GM23338 (cell line): ENCODE results near the gene MON2. TPM values are rescaled to one million over a fixed set of nuclear protein-coding genes. Genes with fewer than 3 reads are reported as not detected.

Source experiments
- ATAC-seq: fragments of 200-7000 bp; cut with Tn5 transposase; 3 replicates; pipeline ENCODE4 v1.9.1; 2020
- DNase-seq: peaks from one replicate; pipeline ENCODE4 v3.0.0-alpha.2; 2015; ENCODE audit warnings: low spot score
- H2AFZ ChIP-seq: fragments of 200-600 bp; sonication (generic); 2 replicates; pipeline ENCODE4 v1.8.0; 2016; ENCODE audit warnings: antibody characterized with exemption, mild to moderate bottlenecking, moderate library complexity
- H3F3A ChIP-seq: fragments of 200-600 bp; sonication (generic); replicated peaks from 2 replicates; pipeline ENCODE4 v1.8.0; 2017; ENCODE audit warnings: antibody characterized with exemption, mixed run types, low read depth
- H3K27ac ChIP-seq: fragments of 200-600 bp; sonication (generic); 2 replicates; pipeline ENCODE4 v1.6.1; 2016; ENCODE audit warnings: low read depth
- H3K27me3 ChIP-seq: fragments of 200-600 bp; sonication (generic); 2 replicates; pipeline ENCODE4 v1.8.0; 2016; ENCODE audit warnings: mild to moderate bottlenecking, mixed run types, moderate library complexity; ENCODE audit not compliant: insufficient read depth
- H3K36me3 ChIP-seq: fragments of 200-600 bp; sonication (generic); 2 replicates; pipeline ENCODE4 v1.8.0; 2016; ENCODE audit warnings: mild to moderate bottlenecking; ENCODE audit not compliant: insufficient read depth
- H3K4me1 ChIP-seq: fragments of 200-600 bp; sonication (generic); 2 replicates; pipeline ENCODE4 v1.8.0; 2016; ENCODE audit warnings: mild to moderate bottlenecking, moderate library complexity; ENCODE audit not compliant: insufficient read depth
- H3K4me2 ChIP-seq: fragments of 200-600 bp; sonication (generic); 2 replicates; pipeline ENCODE4 v1.7.1; 2017; ENCODE audit warnings: mixed run types
- H3K4me3 ChIP-seq: fragments of 200-600 bp; sonication (generic); 2 replicates; pipeline ENCODE4 v1.6.1; 2016; ENCODE audit warnings: mixed run types
- H3K79me2 ChIP-seq: fragments of 200-600 bp; sonication (generic); replicated peaks from 2 replicates; pipeline ENCODE4 v1.8.0; 2017; ENCODE audit warnings: mild to moderate bottlenecking; ENCODE audit not compliant: insufficient read depth
- H3K9me2 ChIP-seq: fragments of 200-600 bp; sonication (generic); 2 replicates; pipeline ENCODE4 v1.8.0; 2017; ENCODE audit not compliant: insufficient read depth
- H4K20me1 ChIP-seq: fragments of 200-600 bp; sonication (generic); replicated peaks from 2 replicates; pipeline ENCODE4 v1.8.0; 2017; ENCODE audit warnings: mild to moderate bottlenecking; ENCODE audit not compliant: insufficient read depth
- H3K27ac Mint-ChIP-seq: 2 replicates; pipeline ENCODE4 v1.8.0; 2020; ENCODE audit warnings: inconsistent platforms, mild to moderate bottlenecking, moderate library complexity, mixed read lengths
- H3K27me3 Mint-ChIP-seq: 3 replicates; pipeline ENCODE4 v1.8.0; 2022; ENCODE audit warnings: low read depth, mild to moderate bottlenecking, moderate library complexity, mixed read lengths, inconsistent platforms; ENCODE audit not compliant: insufficient read depth, poor library complexity
- H3K36me3 Mint-ChIP-seq: 3 replicates; pipeline ENCODE4 v1.8.0; 2021; ENCODE audit warnings: low read depth, mild to moderate bottlenecking, inconsistent platforms, moderate library complexity, mixed read lengths
- H3K4me1 Mint-ChIP-seq: 3 replicates; pipeline ENCODE4 v1.8.0; 2020; ENCODE audit warnings: mild to moderate bottlenecking, inconsistent platforms, mixed read lengths
- H3K4me3 Mint-ChIP-seq: 3 replicates; pipeline ENCODE4 v1.8.0; 2021; ENCODE audit warnings: moderate library complexity, mild to moderate bottlenecking, inconsistent platforms, mixed read lengths
- H3K9me3 Mint-ChIP-seq: 3 replicates; pipeline ENCODE4 v1.8.0; 2020; ENCODE audit warnings: moderate library complexity, mild to moderate bottlenecking, inconsistent platforms, mixed read lengths
- CREB1 ChIP-seq: fragments of 250-450 bp; sonication (Bioruptor Pico); IDR thresholded peaks from 2 replicates; pipeline ENCODE4 v1.5.0; 2020; ENCODE audit warnings: low read depth, mild to moderate bottlenecking, moderate library complexity
- ETS1 ChIP-seq: IDR thresholded peaks from 2 replicates; pipeline ENCODE4 v1.6.1; 2016; ENCODE audit warnings: antibody characterized with exemption
- EZH2 ChIP-seq: fragments of 200-600 bp; sonication (generic); IDR thresholded peaks from one replicate; pipeline ENCODE4 v1.8.0; 2017; ENCODE audit warnings: antibody characterized with exemption, mild to moderate bottlenecking, low read depth; ENCODE audit not compliant: unreplicated experiment
- EZH2phosphoT487 ChIP-seq: fragments of 200-600 bp; sonication (generic); IDR thresholded peaks from one replicate; pipeline ENCODE4 v1.8.1; 2018; ENCODE audit warnings: antibody characterized with exemption; ENCODE audit not compliant: unreplicated experiment
- JUNB ChIP-seq: IDR thresholded peaks from one replicate; pipeline ENCODE4 v1.6.1; 2016; ENCODE audit warnings: antibody characterized with exemption; ENCODE audit not compliant: unreplicated experiment
- NANOG ChIP-seq: IDR thresholded peaks from 2 replicates; pipeline ENCODE4 v1.6.1; 2016; ENCODE audit warnings: antibody characterized with exemption, borderline replicate concordance
- POLR2AphosphoS5 ChIP-seq: IDR thresholded peaks from 2 replicates; pipeline ENCODE4 v1.6.1; 2016; ENCODE audit warnings: antibody characterized with exemption, low read depth
- REST ChIP-seq: IDR thresholded peaks from one replicate; pipeline ENCODE4 v1.6.1; 2018; ENCODE audit warnings: antibody characterized with exemption; ENCODE audit not compliant: unreplicated experiment
- ZNF331 ChIP-seq: fragments of 250-450 bp; sonication (Bioruptor Pico); IDR thresholded peaks from 2 replicates; pipeline ENCODE4 v1.5.0; 2020; ENCODE audit warnings: low read depth, mild to moderate bottlenecking, moderate library complexity
- polyA plus RNA-seq: library from polyadenylated mRNA; unstranded; fragments of >200 nt; fragmentation: Nextera tagmentation; extraction: Ambion mirVana; gene quantifications from 2 replicates; pipeline ENCODE4 v1.2.1, GENCODE V29; 2016
- total RNA-seq: library from RNA; depleted of rRNA; stranded (reverse); fragments of >200 nt; shearing (Covaris generic); gene quantifications from 2 replicates; pipeline ENCODE4 v1.2.3, GENCODE V29; 2014
- TF ChIP-seq, protein P1 (sequence below), 2 experiments: fragments of 200-600 bp in 1 of 2; sonication (generic) in 1 of 2; conservative IDR thresholded peaks; 2 replicates each; pipeline versions ENCODE4 v1.5.1 to v1.6.1; 2016 to 2017; ENCODE audit warnings: antibody characterized with exemption in 2 of 2, low read depth in 2 of 2, mild to moderate bottlenecking in 2 of 2, moderate library complexity in 1 of 2

MON2 gene
- total and polyA plus RNA-seq, 2 experiments from 2014 or later = 11.0 to 27.3 TPM

DNA sequence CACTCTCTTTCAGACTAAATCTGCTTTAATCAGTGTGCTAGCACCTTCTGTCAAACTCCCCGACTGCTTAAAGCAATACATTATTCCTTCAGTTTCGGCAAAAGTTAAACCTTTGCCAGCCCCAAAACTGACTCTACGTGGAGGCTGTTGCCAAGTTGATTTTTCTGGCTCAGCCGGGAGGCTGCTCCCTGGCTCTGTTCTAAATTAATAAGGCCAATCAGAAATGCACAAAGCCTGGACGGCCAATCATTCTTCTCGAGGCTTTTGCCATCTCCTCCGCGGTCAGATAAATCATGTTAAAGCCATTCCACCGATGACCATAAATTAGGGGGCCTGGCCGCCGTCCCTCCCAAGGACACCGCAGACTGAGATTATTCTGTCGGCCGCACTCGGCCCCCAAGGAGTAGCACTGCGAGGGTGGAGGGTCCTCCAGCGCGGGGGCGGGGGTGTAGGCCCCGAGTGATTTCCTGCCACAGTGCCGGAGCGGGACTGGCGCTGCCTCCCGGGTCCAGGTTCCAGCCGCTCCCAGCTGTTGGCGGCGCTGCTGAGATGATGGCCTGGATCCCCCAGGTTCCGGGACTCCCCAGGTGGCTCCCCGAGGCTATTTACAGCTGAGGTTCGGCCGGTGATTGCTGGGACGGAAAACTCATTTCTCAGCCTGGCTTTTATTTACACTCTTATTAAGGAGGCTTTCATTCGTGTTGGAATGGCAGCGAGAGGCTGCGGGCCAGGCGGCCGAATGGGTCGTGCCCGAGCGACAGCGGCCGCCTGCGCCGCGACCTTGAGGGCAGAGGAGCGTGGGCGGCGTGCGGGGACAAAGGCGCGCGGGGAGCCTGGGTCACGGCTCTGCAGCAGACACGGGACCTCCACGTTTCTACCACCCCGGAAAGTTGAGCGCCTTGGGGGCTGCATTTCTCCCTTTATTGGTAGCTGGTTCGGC, 165.1 kb downstream of the MON2 start:
- Mint-ChIP-seq H3K4me3 (peak overlapping the region; percentile 76), H3K9me3 (no peaks in the 10 kb centered on the region; the same call in 2 of the 3 replicates), H3K4me1 (peaks cover 53% of the 10 kb centered on the region), H3K36me3 (no peaks in the 10 kb centered on the region; the same call in 2 of the 3 replicates), H3K27me3 (peaks cover 38% of the 10 kb centered on the region), H3K27ac (no peak overlapping the region)
- peaks cover 30% of the 10 kb centered on the region for H3K27me3 ChIP-seq
- DNase-seq (peak; percentile 84), ATAC-seq (peak; percentile 78)
- H3K27ac ChIP-seq = no peak overlapping the region; the same call in 1 of the 2 replicates
- H3F3A ChIP-seq = no peaks in the 10 kb centered on the region; the same call in 1 of the 2 replicates
- no peaks in the 10 kb centered on the region for H3K9me2 ChIP-seq
- no peaks in the 10 kb centered on the region for H4K20me1 ChIP-seq
- peak overlapping the region; percentile 62 for H3K4me3 ChIP-seq
- H3K4me2 ChIP-seq = peak overlapping the region; percentile 93
- peak overlapping the region; percentile 95 for H2AFZ ChIP-seq
- no peaks in the 10 kb centered on the region for H3K36me3 ChIP-seq
- peaks cover 51% of the 10 kb centered on the region for H3K4me1 ChIP-seq
- TF ChIP-seq POLR2AphosphoS5 = no peak
- TF ChIP-seq, protein P1, sequence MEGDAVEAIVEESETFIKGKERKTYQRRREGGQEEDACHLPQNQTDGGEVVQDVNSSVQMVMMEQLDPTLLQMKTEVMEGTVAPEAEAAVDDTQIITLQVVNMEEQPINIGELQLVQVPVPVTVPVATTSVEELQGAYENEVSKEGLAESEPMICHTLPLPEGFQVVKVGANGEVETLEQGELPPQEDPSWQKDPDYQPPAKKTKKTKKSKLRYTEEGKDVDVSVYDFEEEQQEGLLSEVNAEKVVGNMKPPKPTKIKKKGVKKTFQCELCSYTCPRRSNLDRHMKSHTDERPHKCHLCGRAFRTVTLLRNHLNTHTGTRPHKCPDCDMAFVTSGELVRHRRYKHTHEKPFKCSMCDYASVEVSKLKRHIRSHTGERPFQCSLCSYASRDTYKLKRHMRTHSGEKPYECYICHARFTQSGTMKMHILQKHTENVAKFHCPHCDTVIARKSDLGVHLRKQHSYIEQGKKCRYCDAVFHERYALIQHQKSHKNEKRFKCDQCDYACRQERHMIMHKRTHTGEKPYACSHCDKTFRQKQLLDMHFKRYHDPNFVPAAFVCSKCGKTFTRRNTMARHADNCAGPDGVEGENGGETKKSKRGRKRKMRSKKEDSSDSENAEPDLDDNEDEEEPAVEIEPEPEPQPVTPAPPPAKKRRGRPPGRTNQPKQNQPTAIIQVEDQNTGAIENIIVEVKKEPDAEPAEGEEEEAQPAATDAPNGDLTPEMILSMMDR (conservative IDR thresholded peaks at IDR 0.05; ENCODE audit: low read depth in 2 of 2) = peak; percentile 41 to 67
- no peaks in the 10 kb centered on the region for H3K79me2 ChIP-seq

GRCh38 chr12:62632411-62632918, 165.8 kb downstream of the MON2 start:
- Histone ChIP-seq H3K27me3 (peaks cover 30% of the 10 kb centered on the region), H3K9me2 (no peaks in the 10 kb centered on the region), H3K27ac (no peak overlapping the region), H2AFZ (peak overlapping the region; percentile 95), H3F3A (no peaks in the 10 kb centered on the region; the same call in 1 of the 2 replicates), H4K20me1 (no peaks in the 10 kb centered on the region), H3K4me1 (peaks cover 49% of the 10 kb centered on the region), H3K36me3 (no peaks in the 10 kb centered on the region), H3K4me3 (peak overlapping the region; percentile 62), H3K79me2 (no peaks in the 10 kb centered on the region), H3K4me2 (peak overlapping the region; percentile 93)
- DNase-seq = peak; percentile 72
- TF ChIP-seq NANOG (no peak), EZH2phosphoT487 (no peak), ETS1 (no peak), JUNB (no peak), REST (no peak), EZH2 (no peak), POLR2AphosphoS5 (no peak), ZNF331 (CRISPR knock-in tag) (no peak), CREB1 (CRISPR knock-in tag) (no peak)
- peaks cover 49% of the 10 kb centered on the region for H3K4me1 Mint-ChIP-seq
- no peaks in the 10 kb centered on the region; the same call in 2 of the 3 replicates for H3K9me3 Mint-ChIP-seq
- peak overlapping the region; percentile 76 for H3K4me3 Mint-ChIP-seq
- H3K36me3 Mint-ChIP-seq = no peaks in the 10 kb centered on the region; the same call in 2 of the 3 replicates
- peaks cover 39% of the 10 kb centered on the region for H3K27me3 Mint-ChIP-seq
- H3K27ac Mint-ChIP-seq = no peak overlapping the region
- peak; percentile 61 for ATAC-seq
